GM19239 (cell line): Measurements from ENCODE around the gene GPC5.

ENCODE experiments used
- DNase-seq: peaks from one replicate; pipeline ENCODE4 v3.0.0; 2011; ENCODE audit warnings: low spot score; ENCODE audit not compliant: insufficient read length
- FAIRE-seq: peaks from 2 replicates; lab custom pipeline; 2011; peaks lifted over from hg19 to GRCh38; lab: Jason Lieb, UNC

Gene GPC5

DNA sequence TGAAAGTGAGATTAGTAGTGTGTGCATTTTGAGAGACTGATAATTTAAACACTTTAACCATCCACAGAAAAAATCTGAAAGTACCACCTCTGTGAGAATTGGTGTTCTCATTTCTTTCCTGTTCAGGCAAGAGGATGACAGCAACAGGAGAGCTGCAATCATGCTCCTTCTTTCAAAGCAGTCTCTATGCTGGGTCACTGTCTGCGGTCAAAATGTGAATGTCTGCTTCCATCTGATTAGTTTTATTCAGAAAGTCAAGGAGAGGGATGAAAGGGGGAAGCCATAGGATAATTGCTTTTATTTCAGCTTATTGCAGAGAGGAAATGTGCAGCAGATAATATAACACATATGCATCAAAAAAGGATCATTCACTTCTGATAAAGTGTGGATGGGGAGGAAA, 1514.2 kb downstream of the GPC5 start:
- no peak for DNase-seq
- no peak for FAIRE-seq

DNA sequence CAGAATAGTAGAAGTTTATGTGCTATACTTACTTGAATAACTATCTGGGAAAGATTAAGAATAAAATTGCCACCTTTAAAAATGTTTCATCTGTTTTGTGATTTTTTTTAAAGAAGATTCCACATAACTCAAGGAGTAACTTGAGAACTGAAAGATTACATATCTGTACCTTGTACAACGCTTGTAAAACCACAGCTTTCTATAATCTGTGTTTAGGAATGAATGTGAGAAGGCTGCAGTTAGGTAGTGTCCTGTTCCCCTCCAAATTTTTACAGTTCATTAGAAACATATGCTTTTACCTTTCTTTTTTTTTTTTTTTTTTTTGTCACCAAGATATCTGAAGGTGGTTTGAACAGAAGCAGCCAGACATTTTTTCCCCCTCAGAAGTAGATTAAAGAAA, 1515.4 kb downstream of the GPC5 start:
- FAIRE-seq (no peak), DNase-seq (no peak)
